ENCODE measurements around the gene CD59. TPM values are rescaled to one million over a fixed set of nuclear protein-coding genes. Genes with fewer than 3 reads are reported as not detected.
"Not testable (repeated sequence)": the region's sequence is repeated elsewhere in the genome, so short reads cannot be mapped to it uniquely, and the experiment has no call there.

The CD59 gene
- total RNA-seq, 3 donors from 2014 or later = 296 to 563 (median 375) TPM

GRCh38 chr11:33664166-33664565 lies 72.1 kb downstream of the CD59 start:
- DNase-seq (ENCODE audit: low spot score in 2 of 2) = no peak
- TF ChIP-seq CTCF (IDR thresholded peaks at IDR 0.05) (no peak), POLR2AphosphoS5 (IDR thresholded peaks at IDR 0.05) (no peak), POLR2A (IDR thresholded peaks at IDR 0.05) (no peak)
- Histone ChIP-seq H3K9me3 (no peaks in the 10 kb centered on the region), H3K36me3 (no peaks in the 10 kb centered on the region), H3K4me3 (no peak overlapping the region), H3K4me1 (no peaks in the 10 kb centered on the region), H3K27me3 (no peaks in the 10 kb centered on the region), H3K27ac (no peak overlapping the region)
- intact Hi-C loops (cut with DNase I; ENCODE audit: low total_unique reads) = no loop called here

- no peak overlapping the region for H3K4me3 ChIP-seq
- H3K9me3 ChIP-seq = no peaks in the 10 kb centered on the region
- TF ChIP-seq CTCF (IDR thresholded peaks at IDR 0.05) = no peak
- no peak for TF ChIP-seq POLR2AphosphoS5 (IDR thresholded peaks at IDR 0.05)
- TF ChIP-seq POLR2A (IDR thresholded peaks at IDR 0.05) = no peak
- intact Hi-C loops (cut with DNase I; ENCODE audit: low total_unique reads) = no loop called here
- no peak for DNase-seq (ENCODE audit: low spot score in 2 of 2)
- H3K27ac ChIP-seq = no peak overlapping the region
- no peaks in the 10 kb centered on the region for H3K36me3 ChIP-seq
- H3K27me3 ChIP-seq = no peaks in the 10 kb centered on the region
- H3K4me1 ChIP-seq = no peaks in the 10 kb centered on the region
These were observed 73.1 kb downstream of the CD59 start for GRCh38 chr11:33663121-33663520.

GRCh38 chr11:33661526-33661925 lies 74.7 kb downstream of the CD59 start:
- H3K27ac ChIP-seq; intact Hi-C loops (cut with DNase I; ENCODE audit: low total_unique reads); H3K4me3 ChIP-seq; H3K36me3 ChIP-seq; DNase-seq (ENCODE audit: low spot score in 2 of 2); H3K4me1 ChIP-seq; H3K27me3 ChIP-seq; H3K9me3 ChIP-seq: not testable (repeated sequence)

GRCh38 chr11:33660962-33661361 lies 75.3 kb downstream of the CD59 start:
- DNase-seq (ENCODE audit: low spot score in 2 of 2) = no peak
- Histone ChIP-seq H3K36me3 (no peaks in the 10 kb centered on the region), H3K27ac (no peak overlapping the region), H3K4me3 (no peak overlapping the region), H3K9me3 (no peaks in the 10 kb centered on the region), H3K27me3 (no peaks in the 10 kb centered on the region), H3K4me1 (no peaks in the 10 kb centered on the region)
- TF ChIP-seq CTCF (IDR thresholded peaks at IDR 0.05) = no peak
- TF ChIP-seq POLR2A (IDR thresholded peaks at IDR 0.05) = no peak
- TF ChIP-seq POLR2AphosphoS5 (IDR thresholded peaks at IDR 0.05) = no peak
- intact Hi-C loops (cut with DNase I; ENCODE audit: low total_unique reads) = no loop called here

GRCh38 chr11:33659370-33660139 lies 76.7 kb downstream of the CD59 start:
- intact Hi-C loops (cut with DNase I; ENCODE audit: low total_unique reads) = no loop called here
- H3K4me1 ChIP-seq = no peaks in the 10 kb centered on the region
- no peak for DNase-seq (ENCODE audit: low spot score in 2 of 2)
- no peak overlapping the region for H3K27ac ChIP-seq
- no peaks in the 10 kb centered on the region for H3K36me3 ChIP-seq
- no peak overlapping the region for H3K4me3 ChIP-seq
- no peaks in the 10 kb centered on the region for H3K9me3 ChIP-seq
- TF ChIP-seq CTCF (IDR thresholded peaks at IDR 0.05) (no peak), POLR2A (IDR thresholded peaks at IDR 0.05) (no peak), POLR2AphosphoS5 (IDR thresholded peaks at IDR 0.05) (no peak)
- no peaks in the 10 kb centered on the region for H3K27me3 ChIP-seq
